Keratinocyte (primary cell): Measurements from ENCODE around the gene BTLA. TPM values are rescaled to one million over a fixed set of nuclear protein-coding genes. Genes with fewer than 3 reads are reported as not detected.

ENCODE experiments used
- DNase-seq: peaks from one replicate; pipeline ENCODE4 v3.0.0-alpha.2; 2011; ENCODE audit warnings: low read depth, missing footprints, low spot score
- FAIRE-seq: peaks from 2 replicates; lab custom pipeline; 2011; peaks lifted over from hg19 to GRCh38; lab: Jason Lieb, UNC
- H2AFZ ChIP-seq: 2 replicates; pipeline ENCODE4 v1.6.0; 2012; ENCODE audit warnings: low read length, control low read depth, inconsistent platforms; ENCODE audit not compliant: control insufficient read depth
- H3K27ac ChIP-seq: 2 replicates; pipeline ENCODE4 v1.5.1; 2011; ENCODE audit warnings: low read length; ENCODE audit not compliant: control insufficient read depth, insufficient read depth
- H3K27me3 ChIP-seq: 3 replicates; pipeline ENCODE4 v1.6.0; 2011; ENCODE audit warnings: low read length; ENCODE audit not compliant: control insufficient read depth, insufficient read depth; ENCODE audit errors: extremely low read depth
- H3K36me3 ChIP-seq, 2 experiments: 2 replicates in 1 of 2; 3 replicates in 1 of 2; pipeline ENCODE4 v1.5.1; 2011; ENCODE audit warnings: low read length in 2 of 2, mild to moderate bottlenecking in 1 of 2; ENCODE audit not compliant: control insufficient read depth in 2 of 2, insufficient read depth in 2 of 2; ENCODE audit errors: extremely low read depth in 1 of 2
- H3K4me1 ChIP-seq: 3 replicates; pipeline ENCODE4 v1.5.1; 2011; ENCODE audit warnings: low read length; ENCODE audit not compliant: control insufficient read depth, insufficient read depth; ENCODE audit errors: extremely low read depth
- H3K4me2 ChIP-seq: 3 replicates; pipeline ENCODE4 v1.6.0; 2011; ENCODE audit warnings: low read depth, low read length; ENCODE audit not compliant: control insufficient read depth, insufficient read depth; ENCODE audit errors: extremely low read depth
- H3K4me3 ChIP-seq, 3 experiments: fragments of 200-600 bp in 1 of 3; sonication (generic) in 1 of 3; 2 replicates in 2 of 3; 3 replicates in 1 of 3; pipeline ENCODE4 v1.5.1; 2011 to 2016; ENCODE audit warnings: low read length in 3 of 3, mild to moderate bottlenecking in 3 of 3, control low read depth in 2 of 3, inconsistent platforms in 1 of 3, low read depth in 1 of 3, mixed read lengths in 1 of 3, mixed run types in 1 of 3, moderate library complexity in 1 of 3; ENCODE audit not compliant: control insufficient read depth in 2 of 3, insufficient read depth in 2 of 3; ENCODE audit errors: extremely low read depth in 1 of 3
- H3K79me2 ChIP-seq: 2 replicates; pipeline ENCODE4 v1.6.0; 2012; ENCODE audit warnings: low read length; ENCODE audit not compliant: control insufficient read depth, insufficient read depth
- H3K9ac ChIP-seq: 3 replicates; pipeline ENCODE4 v1.6.0; 2011; ENCODE audit warnings: low read length; ENCODE audit not compliant: control insufficient read depth, insufficient read depth; ENCODE audit errors: extremely low read depth
- H3K9me1 ChIP-seq: 3 replicates; pipeline ENCODE4 v1.6.0; 2011; ENCODE audit warnings: low read length; ENCODE audit not compliant: control insufficient read depth, insufficient read depth; ENCODE audit errors: extremely low read depth
- H3K9me3 ChIP-seq: 2 replicates; pipeline ENCODE4 v1.5.1; 2012; ENCODE audit warnings: low read depth, low read length; ENCODE audit not compliant: control insufficient read depth
- H4K20me1 ChIP-seq: 3 replicates; pipeline ENCODE4 v1.6.0; 2011; ENCODE audit warnings: low read length; ENCODE audit not compliant: control insufficient read depth, insufficient read depth; ENCODE audit errors: extremely low read depth
- EZH2 ChIP-seq: IDR thresholded peaks from one replicate; pipeline ENCODE4 v1.6.1; 2012; ENCODE audit warnings: inconsistent platforms, mild to moderate bottlenecking, low read length, moderate library complexity
- dilution Hi-C: fragments of 300-500 bp; cut with MboI; formaldehyde crosslinking; loops from one replicate; pipeline ENCODE4 v1.7.0; 2020; ENCODE audit warnings: low sequenced_read_pairs; ENCODE audit not compliant: extremely low pct_ligation_motif_present
- polyA plus RNA-seq, 5 experiments: library from polyadenylated mRNA; depleted of rRNA in 3 of 5; stranded (reverse) in 3 of 5; stranded (forward) in 1 of 5; unstranded in 1 of 5; fragments of >200 nt; gene quantifications; 1 replicate in 1 of 5; 2 replicates in 3 of 5; 3 replicates in 1 of 5; pipeline versions ENCODE4 v1.2.1 to v1.2.3, GENCODE V29; 2011 to 2012; ENCODE audit warnings: missing spikeins in 2 of 5, low read depth in 1 of 5, low replicate concordance in 1 of 5
- TF ChIP-seq, protein P1 (sequence below), 3 experiments: IDR thresholded peaks in 1 of 3; conservative IDR thresholded peaks in 1 of 3; optimal IDR thresholded peaks in 1 of 3; 2 replicates in 2 of 3; 3 replicates in 1 of 3; pipeline versions ENCODE3 to v1.5.1; 2011; ENCODE audit warnings: low read length in 3 of 3, mild to moderate bottlenecking in 3 of 3, moderate library complexity in 2 of 3, control low read depth in 1 of 3, inconsistent platforms in 1 of 3; ENCODE audit not compliant: insufficient read depth in 2 of 3; ENCODE audit errors: extremely low read depth in 1 of 3

BTLA gene
- polyA plus RNA-seq, 1 donor (not counting 4 experiments of a cell fraction or from before 2014, with no cell fraction given), result 0.08 TPM

DNA sequence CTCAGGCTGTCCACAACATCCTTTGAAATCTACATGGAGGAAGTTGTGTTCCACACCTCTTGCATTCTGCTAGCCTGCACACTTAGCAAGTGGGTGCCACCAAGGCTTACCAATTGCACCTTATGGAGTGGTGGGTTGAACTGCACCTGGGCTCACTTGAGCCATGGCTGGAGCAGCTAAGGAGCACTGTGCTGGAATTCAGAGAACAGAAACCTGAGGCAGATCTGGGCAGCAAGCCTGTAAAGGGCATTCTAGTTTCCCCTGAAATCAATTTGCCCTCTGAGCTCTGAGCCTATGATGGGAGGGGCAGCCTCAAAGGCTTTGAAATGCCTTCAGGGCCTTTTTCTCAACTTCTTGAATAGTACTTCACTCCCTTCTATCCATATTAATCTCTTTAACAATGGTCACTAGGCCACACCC is 18.0 kb downstream of the BTLA start:
- H3K36me3 ChIP-seq, result no peaks in the 10 kb centered on the region
- FAIRE-seq, result no peak
- no peaks in the 10 kb centered on the region for H3K9me3 ChIP-seq
- H3K4me1 ChIP-seq, result no peaks in the 10 kb centered on the region
- H3K9ac ChIP-seq, result no peak overlapping the region
- H3K79me2 ChIP-seq, result no peaks in the 10 kb centered on the region
- TF ChIP-seq, protein P1, sequence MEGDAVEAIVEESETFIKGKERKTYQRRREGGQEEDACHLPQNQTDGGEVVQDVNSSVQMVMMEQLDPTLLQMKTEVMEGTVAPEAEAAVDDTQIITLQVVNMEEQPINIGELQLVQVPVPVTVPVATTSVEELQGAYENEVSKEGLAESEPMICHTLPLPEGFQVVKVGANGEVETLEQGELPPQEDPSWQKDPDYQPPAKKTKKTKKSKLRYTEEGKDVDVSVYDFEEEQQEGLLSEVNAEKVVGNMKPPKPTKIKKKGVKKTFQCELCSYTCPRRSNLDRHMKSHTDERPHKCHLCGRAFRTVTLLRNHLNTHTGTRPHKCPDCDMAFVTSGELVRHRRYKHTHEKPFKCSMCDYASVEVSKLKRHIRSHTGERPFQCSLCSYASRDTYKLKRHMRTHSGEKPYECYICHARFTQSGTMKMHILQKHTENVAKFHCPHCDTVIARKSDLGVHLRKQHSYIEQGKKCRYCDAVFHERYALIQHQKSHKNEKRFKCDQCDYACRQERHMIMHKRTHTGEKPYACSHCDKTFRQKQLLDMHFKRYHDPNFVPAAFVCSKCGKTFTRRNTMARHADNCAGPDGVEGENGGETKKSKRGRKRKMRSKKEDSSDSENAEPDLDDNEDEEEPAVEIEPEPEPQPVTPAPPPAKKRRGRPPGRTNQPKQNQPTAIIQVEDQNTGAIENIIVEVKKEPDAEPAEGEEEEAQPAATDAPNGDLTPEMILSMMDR (optimal IDR thresholded peaks at IDR 0.05 in 1 of 3, IDR thresholded peaks at IDR 0.05 in 1 of 3, conservative IDR thresholded peaks at IDR 0.05 in 1 of 3; ENCODE audit: extremely low read depth in 1 of 3, insufficient read depth in 2 of 3, low read length in 3 of 3), result no peak
- no peak for TF ChIP-seq EZH2
- H3K4me3 ChIP-seq, result no peak overlapping the region
- no peaks in the 10 kb centered on the region for H3K9me1 ChIP-seq
- no peak overlapping the region for H2AFZ ChIP-seq
- no peaks in the 10 kb centered on the region for H4K20me1 ChIP-seq
- no peak overlapping the region for H3K4me2 ChIP-seq
- no peak for DNase-seq
- H3K27me3 ChIP-seq, result no peaks in the 10 kb centered on the region
- no peak overlapping the region for H3K27ac ChIP-seq
- dilution Hi-C loops, result no loop called here

- H3K9ac ChIP-seq, result no peak overlapping the region
- no peak overlapping the region for H3K27ac ChIP-seq
- no peak overlapping the region for H2AFZ ChIP-seq
- dilution Hi-C loops, result no loop called here
- H3K79me2 ChIP-seq, result no peaks in the 10 kb centered on the region
- H3K27me3 ChIP-seq, result no peaks in the 10 kb centered on the region
- H3K9me3 ChIP-seq, result no peaks in the 10 kb centered on the region
- H4K20me1 ChIP-seq, result no peaks in the 10 kb centered on the region
- DNase-seq (no peak), FAIRE-seq (no peak)
- H3K4me3 ChIP-seq, result no peak overlapping the region
- H3K4me2 ChIP-seq, result no peak overlapping the region
- no peaks in the 10 kb centered on the region for H3K36me3 ChIP-seq
- H3K9me1 ChIP-seq, result no peaks in the 10 kb centered on the region
- TF ChIP-seq EZH2, result no peak
- TF ChIP-seq, protein P1 (optimal IDR thresholded peaks at IDR 0.05 in 1 of 3, IDR thresholded peaks at IDR 0.05 in 1 of 3, conservative IDR thresholded peaks at IDR 0.05 in 1 of 3; ENCODE audit: extremely low read depth in 1 of 3, insufficient read depth in 2 of 3, low read length in 3 of 3), result no peak
- no peaks in the 10 kb centered on the region for H3K4me1 ChIP-seq
Measured at GRCh38 chr3:112477891-112478290, 21.4 kb downstream of the BTLA start.
